22Rv1 (cell line): ENCODE data around the gene TTC7B.

Experiments
- CTCF ChIP-seq: fragments of 450-650 bp; IDR thresholded peaks from 2 replicates; pipeline ENCODE4 v1.5.1; 2017; ENCODE audit warnings: mild to moderate bottlenecking
- ZFX ChIP-seq: fragments of 450-650 bp; IDR thresholded peaks from 2 replicates; pipeline ENCODE4 v1.6.1; 2017; ENCODE audit warnings: antibody characterized with exemption, borderline replicate concordance

DNA sequence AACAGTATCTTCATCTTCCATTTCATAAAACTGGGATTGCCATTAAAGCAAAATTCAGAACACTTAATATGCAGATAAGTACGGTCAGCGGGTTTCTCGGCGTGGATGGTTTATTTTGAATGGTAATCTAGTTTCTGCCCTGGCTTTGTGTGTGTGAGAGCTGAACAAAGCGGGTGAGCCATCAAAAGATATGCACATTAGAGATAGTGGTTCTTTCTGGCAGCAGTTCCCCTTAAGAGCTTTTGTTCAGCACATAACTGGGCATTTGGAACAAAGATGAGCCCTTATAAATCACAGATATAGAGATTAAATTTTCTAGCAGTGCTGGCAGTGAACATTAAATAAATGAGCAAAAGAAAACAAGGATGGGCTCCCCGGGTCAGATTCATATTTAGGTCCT, 211.9 kb downstream of the TTC7B start:
- TF ChIP-seq CTCF (no peak), ZFX (no peak)
